ENCODE results near the gene HINT2.

GRCh38 chr9:35818341-35818740 lies 3.5 kb upstream of the HINT2 start:
- TF ChIP-seq CTCF (IDR thresholded peaks at IDR 0.05) (no peak), ZFX (IDR thresholded peaks at IDR 0.05; ENCODE audit: borderline replicate concordance) (no peak)
